HG03139 (cell line): ENCODE data around the gene B3GAT1.
"Not testable (repeated sequence)": the region's sequence is repeated elsewhere in the genome, so short reads cannot be mapped to it uniquely, and the experiment has no call there.

Experiments
- ATAC-seq: cut with Tn5 transposase; IDR thresholded peaks from one replicate; pipeline ENCODE4 v1.9.1; 2021; ENCODE audit not compliant: unreplicated experiment

B3GAT1 gene

GRCh38 chr11:134358856-134359490 is 53.1 kb downstream of the B3GAT1 start:
- ATAC-seq = no peak

DNA sequence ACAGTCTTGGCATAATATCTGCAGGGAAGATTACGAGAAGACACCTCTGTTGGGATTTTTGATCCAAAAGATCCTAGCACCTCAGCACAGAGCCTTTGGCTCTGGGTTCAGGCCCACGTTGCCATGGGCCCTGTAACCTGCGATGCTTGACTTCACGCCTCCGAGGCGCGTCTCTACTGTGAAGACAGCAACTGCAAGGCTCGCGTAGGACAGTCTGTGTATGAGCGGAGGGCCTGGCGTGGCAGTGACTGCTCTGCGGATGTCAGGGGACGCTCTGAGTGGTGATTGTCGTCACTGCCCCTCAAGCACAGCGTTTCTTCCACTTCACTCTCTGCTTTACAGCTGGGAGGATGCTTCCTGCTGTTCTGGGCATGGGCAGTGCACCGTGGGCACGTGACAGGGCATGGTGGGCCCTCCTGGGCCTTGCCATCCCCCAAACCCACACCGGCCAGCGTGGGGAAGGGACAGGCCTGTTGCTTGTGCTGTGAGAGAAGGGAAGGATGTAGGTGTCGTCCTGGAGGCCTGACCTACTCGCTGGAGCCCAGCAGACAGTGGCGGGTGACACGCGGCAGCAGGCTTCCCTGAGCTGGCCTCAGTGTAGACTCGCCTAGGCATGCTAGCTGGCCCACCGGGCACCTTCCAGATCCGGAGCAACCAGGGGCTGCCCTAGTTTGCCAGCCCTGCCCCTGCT is 53.7 kb downstream of the B3GAT1 start:
- ATAC-seq = no peak

- no peak for ATAC-seq
These were observed 54.5 kb downstream of the B3GAT1 start for GRCh38 chr11:134357545-134357839.

DNA sequence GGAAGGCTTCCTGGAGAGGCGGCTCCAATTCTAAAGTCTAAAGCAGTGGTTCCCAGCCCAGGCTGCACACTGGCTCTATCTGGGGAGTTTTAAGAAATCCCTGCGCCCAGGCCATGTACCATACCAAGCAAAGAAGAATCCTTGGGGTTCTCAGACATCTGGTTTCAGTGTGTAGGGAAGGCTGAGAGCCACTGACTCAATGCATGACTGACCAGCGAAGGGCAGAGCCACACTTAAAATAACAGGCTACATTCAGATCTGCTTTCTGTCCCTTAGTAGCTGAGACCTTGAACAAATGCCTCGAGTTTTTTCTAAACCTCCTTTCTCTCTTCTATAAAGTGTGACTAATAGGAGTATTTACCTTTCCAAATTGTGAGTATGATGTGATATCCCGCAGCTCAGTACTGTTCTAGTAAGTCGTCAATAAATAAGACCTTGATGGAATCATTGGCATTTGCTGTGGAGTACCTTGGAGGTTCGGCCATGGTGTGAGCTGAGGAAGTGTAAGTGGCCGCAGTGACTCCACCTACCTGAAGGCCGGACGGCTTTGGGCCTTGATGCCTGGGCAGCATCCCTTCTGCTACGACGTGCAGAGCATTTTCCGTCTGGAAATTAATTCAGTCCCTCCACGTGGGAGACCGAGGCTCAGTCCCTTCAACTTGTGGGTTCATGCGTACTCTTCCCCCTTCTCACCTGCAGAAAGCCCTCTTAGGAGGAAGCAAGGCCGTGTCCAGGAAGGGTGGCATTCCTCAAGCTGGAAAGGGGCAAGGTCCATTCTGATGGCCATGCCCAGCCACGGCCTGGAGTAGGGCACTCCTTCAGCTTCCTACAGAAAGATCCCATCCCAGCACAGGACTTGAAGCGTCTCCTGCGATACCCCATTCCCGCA is 55.1 kb downstream of the B3GAT1 start:
- ATAC-seq = no peak

- no peak for ATAC-seq
These were observed 56.4 kb downstream of the B3GAT1 start for GRCh38 chr11:134355656-134356055.

- ATAC-seq = no peak
These were observed 56.9 kb downstream of the B3GAT1 start for GRCh38 chr11:134355136-134355535.

- ATAC-seq = no peak
These were observed 59.9 kb downstream of the B3GAT1 start for GRCh38 chr11:134352111-134352510.

DNA sequence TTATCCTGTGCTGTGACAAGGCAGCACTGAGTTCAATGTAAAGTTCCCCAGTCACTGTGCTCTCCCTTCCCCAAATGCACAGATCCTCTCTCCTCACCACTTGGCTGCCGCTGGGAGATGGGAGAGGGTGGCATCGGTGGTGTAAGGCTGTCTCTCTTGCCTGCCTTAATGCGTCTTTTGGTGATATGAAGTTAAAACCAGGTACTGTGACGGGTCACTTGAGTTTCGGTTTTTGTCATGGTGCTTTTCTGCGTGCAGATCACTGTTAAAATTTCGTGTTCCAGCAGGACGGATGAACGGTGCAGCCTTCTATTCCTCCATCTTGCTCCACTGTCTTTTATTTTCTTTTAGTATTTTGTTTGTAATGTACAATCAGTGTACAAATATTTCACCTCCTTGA is 61.7 kb downstream of the B3GAT1 start:
- no peak for ATAC-seq

DNA sequence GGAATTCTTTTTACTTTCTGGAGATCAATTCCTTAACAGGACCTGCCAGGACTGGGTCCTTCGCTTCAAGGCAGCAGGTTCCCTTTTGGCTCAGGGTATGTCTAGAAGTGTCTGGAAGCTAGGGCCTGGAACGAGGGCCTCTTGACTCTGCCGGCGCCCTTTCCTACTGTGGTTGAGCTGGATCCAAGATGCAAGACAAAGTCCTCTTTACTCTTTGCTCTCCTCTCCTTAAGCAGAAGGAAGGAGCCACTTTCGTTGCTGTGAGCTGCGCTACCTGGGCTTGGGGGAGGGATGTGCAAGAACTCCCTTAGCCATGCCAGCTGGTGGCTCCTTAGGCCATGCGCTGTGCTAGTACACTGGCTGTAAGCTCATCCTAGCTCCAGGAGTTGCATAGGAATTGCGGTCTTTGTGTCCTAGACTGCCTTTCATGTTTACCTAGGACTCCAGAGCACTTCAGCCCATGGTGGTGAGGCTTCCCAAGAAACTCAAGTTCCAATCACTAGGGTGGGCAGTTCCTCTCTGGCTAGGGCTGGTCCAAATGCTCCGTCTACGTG is 62.2 kb downstream of the B3GAT1 start:
- ATAC-seq = no peak

DNA sequence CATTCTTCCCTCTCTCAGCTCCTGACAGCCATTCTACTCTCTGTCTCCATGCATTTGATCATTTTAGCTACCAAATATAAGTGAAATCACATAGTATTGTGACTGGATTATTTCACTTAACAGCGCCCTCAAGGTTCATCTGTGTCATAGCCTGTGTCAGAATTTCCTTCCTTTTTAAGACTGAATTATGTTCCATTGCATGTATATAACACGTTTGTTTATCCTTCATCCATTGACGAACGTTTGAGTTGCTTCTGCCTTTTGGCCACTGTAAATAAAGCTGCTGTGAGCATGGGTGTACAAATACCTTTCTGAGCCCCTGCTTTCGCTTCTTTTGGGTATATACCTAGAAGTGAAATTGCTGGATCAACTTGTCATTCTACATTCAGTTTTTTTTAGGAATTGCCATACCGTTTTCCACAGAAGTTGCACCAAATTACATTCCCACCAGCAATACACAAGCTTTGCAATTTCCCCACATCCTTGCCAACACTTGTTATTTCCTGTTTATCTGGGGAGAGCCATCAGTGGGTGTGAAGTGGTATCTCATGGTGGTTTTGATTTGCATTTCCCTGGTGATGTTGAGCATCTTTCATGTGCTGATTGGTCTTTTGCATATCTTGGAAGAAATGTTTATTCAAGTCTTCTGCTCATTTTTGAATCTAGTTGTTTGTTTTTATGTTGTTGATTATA is 62.8 kb downstream of the B3GAT1 start:
- no peak for ATAC-seq

DNA sequence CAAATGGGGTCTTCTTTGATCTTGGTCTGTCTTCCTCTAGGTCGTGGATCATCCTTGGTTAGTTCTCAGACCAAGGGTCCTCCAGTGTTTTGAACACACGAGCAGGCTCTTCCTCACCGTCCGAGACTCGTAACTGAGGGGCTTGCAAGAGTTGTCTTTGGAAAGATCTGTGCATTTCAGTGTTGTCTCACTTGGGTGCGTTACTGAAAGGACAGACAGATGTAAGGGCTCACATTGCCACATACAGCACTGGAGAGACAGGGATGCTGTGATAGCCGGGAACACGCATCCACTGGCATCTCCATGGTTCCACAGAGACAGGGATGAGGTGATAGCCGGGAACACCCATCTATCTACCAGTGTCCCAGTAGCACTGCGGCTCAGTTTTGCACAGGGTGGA is 64.6 kb downstream of the B3GAT1 start:
- no peak for ATAC-seq

- no peak for ATAC-seq
These were observed 65.1 kb downstream of the B3GAT1 start for GRCh38 chr11:134346976-134347350.

GRCh38 chr11:134346101-134346975 is 65.7 kb downstream of the B3GAT1 start:
- no peak for ATAC-seq

- ATAC-seq = no peak
These were observed 66.8 kb downstream of the B3GAT1 start for GRCh38 chr11:134345237-134345550.

- not testable (repeated sequence) for ATAC-seq
These were observed 67.4 kb downstream of the B3GAT1 start for GRCh38 chr11:134344497-134345236.

DNA sequence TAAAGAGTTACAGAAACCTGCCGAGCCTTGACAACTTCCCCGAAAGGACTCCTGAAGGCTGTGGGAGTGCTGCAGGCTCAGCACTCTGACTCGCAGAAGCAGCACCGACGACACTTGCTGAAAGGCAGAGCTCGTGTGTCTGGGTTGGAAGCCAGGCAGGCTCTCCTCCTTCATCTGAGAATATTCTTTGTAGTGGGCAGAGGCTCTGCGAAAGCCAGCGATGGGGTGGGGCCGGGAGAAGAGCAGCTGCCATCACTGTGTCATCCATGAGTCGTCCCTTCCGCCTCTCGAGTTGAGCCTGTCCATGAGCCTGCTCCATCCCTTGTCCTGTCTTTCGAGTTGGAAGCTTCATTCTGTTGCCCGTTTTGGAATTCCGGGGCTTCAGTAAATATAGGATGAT is 68.4 kb downstream of the B3GAT1 start:
- ATAC-seq = no peak

- ATAC-seq = no peak
These were observed 69.3 kb downstream of the B3GAT1 start for GRCh38 chr11:134342572-134343340.

GRCh38 chr11:134341805-134342571 is 70.1 kb downstream of the B3GAT1 start:
- no peak for ATAC-seq
